ENCODE data around the gene LGALS7.
A peak's percentile ranks its signal among the peaks of the same experiment; 100 is the strongest.
"Not testable (repeated sequence)": the region's sequence is repeated elsewhere in the genome, so short reads cannot be mapped to it uniquely, and the experiment has no call there.

LGALS7 gene

GRCh38 chr19:38792250-38793111 is 19.2 kb upstream of the LGALS7 start:
- Histone ChIP-seq H3K27me3 (ENCODE audit: control insufficient read depth in 1 of 2, insufficient read depth in 1 of 2, low read length in 2 of 2) (peaks cover 0 to 7% of the 10 kb centered on the region in 2 experiments), H3K4me2 (ENCODE audit: low read length, poor library complexity, severe bottlenecking) (no peak overlapping the region), H2BK5ac (ENCODE audit: low read depth, low read length, poor library complexity, severe bottlenecking) (no peak overlapping the region), H2AFZ (ENCODE audit: low read depth, low read length) (no peak overlapping the region), H2BK120ac (ENCODE audit: low read depth, low read length) (no peak overlapping the region), H3K23ac (ENCODE audit: low read length in 2 of 2) (no peak overlapping the region), H3K27ac (ENCODE audit: low read length, poor library complexity, severe bottlenecking) (no peak overlapping the region), H3K36me3 (ENCODE audit: control insufficient read depth in 1 of 2, insufficient read depth in 2 of 2, low read depth in 1 of 2, low read length in 2 of 2) (no peaks in the 10 kb centered on the region), H3K14ac (ENCODE audit: low read length in 2 of 2) (no peak overlapping the region), H4K8ac (ENCODE audit: low read length) (peak overlapping the region; percentile 47), H3K9ac (ENCODE audit: low read length) (no peak overlapping the region), H3K18ac (ENCODE audit: low read depth in 1 of 2, low read length in 2 of 2) (no peak overlapping the region), H3K79me1 (replicated peaks; ENCODE audit: low read length, poor library complexity, severe bottlenecking) (no peaks in the 10 kb centered on the region), H3K4ac (ENCODE audit: low read depth in 1 of 2, low read length in 2 of 2) (no peak overlapping the region), H4K91ac (ENCODE audit: low read length) (no peak overlapping the region), H3K4me1 (ENCODE audit: control insufficient read depth, insufficient read depth, low read depth, low read length) (peaks cover 2% of the 10 kb centered on the region), H3K9me3 (ENCODE audit: control insufficient read depth, low read length) (no peaks in the 10 kb centered on the region), H2AK5ac (ENCODE audit: low read length, severe bottlenecking) (no peak overlapping the region), H2BK15ac (ENCODE audit: low read depth, poor library complexity, severe bottlenecking) (no peak overlapping the region), H3K4me3 (ENCODE audit: insufficient read depth in 1 of 2, low read depth in 1 of 2, low read length in 2 of 2) (no peak overlapping the region), H2BK12ac (ENCODE audit: low read length in 2 of 2) (no peak overlapping the region)
- 94% methylated on average over 53 of the region's 71 CpGs for WGBS
- no peak for DNase-seq

- not testable (repeated sequence) for H3K36me3 ChIP-seq (ENCODE audit: control insufficient read depth in 1 of 2, insufficient read depth in 2 of 2, low read depth in 1 of 2, low read length in 2 of 2); H2BK120ac ChIP-seq (ENCODE audit: low read depth, low read length); DNase-seq; H3K9me3 ChIP-seq (ENCODE audit: control insufficient read depth, low read length); H2BK15ac ChIP-seq (ENCODE audit: low read depth, poor library complexity, severe bottlenecking); H2AFZ ChIP-seq (ENCODE audit: low read depth, low read length); H3K4me2 ChIP-seq (ENCODE audit: low read length, poor library complexity, severe bottlenecking); H3K4ac ChIP-seq (ENCODE audit: low read depth in 1 of 2, low read length in 2 of 2); H3K4me1 ChIP-seq (ENCODE audit: control insufficient read depth, insufficient read depth, low read depth, low read length); H4K8ac ChIP-seq (ENCODE audit: low read length); H3K18ac ChIP-seq (ENCODE audit: low read depth in 1 of 2, low read length in 2 of 2); H4K91ac ChIP-seq (ENCODE audit: low read length); H2BK5ac ChIP-seq (ENCODE audit: low read depth, low read length, poor library complexity, severe bottlenecking); H2BK12ac ChIP-seq (ENCODE audit: low read length in 2 of 2); H3K14ac ChIP-seq (ENCODE audit: low read length in 2 of 2); H3K27ac ChIP-seq (ENCODE audit: low read length, poor library complexity, severe bottlenecking); H3K27me3 ChIP-seq (ENCODE audit: control insufficient read depth in 1 of 2, insufficient read depth in 1 of 2, low read length in 2 of 2); H3K23ac ChIP-seq (ENCODE audit: low read length in 2 of 2); H2AK5ac ChIP-seq (ENCODE audit: low read length, severe bottlenecking); H3K79me1 ChIP-seq (replicated peaks; ENCODE audit: low read length, poor library complexity, severe bottlenecking)
- H3K4me3 ChIP-seq (ENCODE audit: insufficient read depth in 1 of 2, low read depth in 1 of 2, low read length in 2 of 2), result peak overlapping the region in 1 of 2 experiments; percentile 55
- H3K9ac ChIP-seq (ENCODE audit: low read length), result peak overlapping the region; percentile 33
- WGBS, result no CpG with 5 or more reads among the region's 40 CpGs
Observed at GRCh38 chr19:38791451-38792064, 18.2 kb upstream of the LGALS7 start.

GRCh38 chr19:38790507-38791403 is 17.4 kb upstream of the LGALS7 start:
- not testable (repeated sequence) for H3K4ac ChIP-seq (ENCODE audit: low read depth in 1 of 2, low read length in 2 of 2); H2BK5ac ChIP-seq (ENCODE audit: low read depth, low read length, poor library complexity, severe bottlenecking); H3K9me3 ChIP-seq (ENCODE audit: control insufficient read depth, low read length); H2BK15ac ChIP-seq (ENCODE audit: low read depth, poor library complexity, severe bottlenecking); H2BK12ac ChIP-seq (ENCODE audit: low read length in 2 of 2); H3K4me1 ChIP-seq (ENCODE audit: control insufficient read depth, insufficient read depth, low read depth, low read length); H3K27ac ChIP-seq (ENCODE audit: low read length, poor library complexity, severe bottlenecking); H3K23ac ChIP-seq (ENCODE audit: low read length in 2 of 2); H3K14ac ChIP-seq (ENCODE audit: low read length in 2 of 2); H3K4me2 ChIP-seq (ENCODE audit: low read length, poor library complexity, severe bottlenecking); H2BK120ac ChIP-seq (ENCODE audit: low read depth, low read length); H3K36me3 ChIP-seq (ENCODE audit: control insufficient read depth in 1 of 2, insufficient read depth in 2 of 2, low read depth in 1 of 2, low read length in 2 of 2); H2AFZ ChIP-seq (ENCODE audit: low read depth, low read length); H4K91ac ChIP-seq (ENCODE audit: low read length); H3K27me3 ChIP-seq (ENCODE audit: control insufficient read depth in 1 of 2, insufficient read depth in 1 of 2, low read length in 2 of 2); H3K18ac ChIP-seq (ENCODE audit: low read depth in 1 of 2, low read length in 2 of 2); H3K79me1 ChIP-seq (replicated peaks; ENCODE audit: low read length, poor library complexity, severe bottlenecking); H2AK5ac ChIP-seq (ENCODE audit: low read length, severe bottlenecking); H4K8ac ChIP-seq (ENCODE audit: low read length); DNase-seq
- Histone ChIP-seq H3K9ac (ENCODE audit: low read length) (peak overlapping the region; percentile 33), H3K4me3 (ENCODE audit: insufficient read depth in 1 of 2, low read depth in 1 of 2, low read length in 2 of 2) (peak overlapping the region in 1 of 2 experiments; percentile 55)
- WGBS, result 94% methylated on average over 2 of the region's 49 CpGs

Measured in mesenchymal stem cell (in vitro differentiated cells and primary cell).